Raji (cell line): Measurements from ENCODE around the gene ACTBL2.

ENCODE experiments used
- POLR2A ChIP-seq: IDR thresholded peaks from 2 replicates; pipeline ENCODE4 v1.6.1; 2011; ENCODE audit warnings: low read depth, low read length, control low read depth; ENCODE audit not compliant: insufficient read depth

ACTBL2 gene

GRCh38 chr5:57437976-57438805 lies 44.4 kb downstream of the ACTBL2 start:
- no peak for TF ChIP-seq POLR2A

- no peak for TF ChIP-seq POLR2A
Observed at GRCh38 chr5:57436586-57436985, 46.0 kb downstream of the ACTBL2 start.

- no peak for TF ChIP-seq POLR2A
Observed at GRCh38 chr5:57435701-57436134, 46.9 kb downstream of the ACTBL2 start.

- TF ChIP-seq POLR2A = no peak
Observed at GRCh38 chr5:57434683-57435082, 47.9 kb downstream of the ACTBL2 start.

GRCh38 chr5:57434227-57434640 lies 48.4 kb downstream of the ACTBL2 start:
- TF ChIP-seq POLR2A = no peak

- no peak for TF ChIP-seq POLR2A
Observed at GRCh38 chr5:57432876-57433275, 49.7 kb downstream of the ACTBL2 start.

- TF ChIP-seq POLR2A = no peak
Observed at GRCh38 chr5:57431759-57432158, 50.9 kb downstream of the ACTBL2 start.
